Hepatocyte (in vitro differentiated cells): ENCODE data around the gene POU5F1.

ENCODE experiments used
- CTCF ChIP-seq: fragments of 200-600 bp; sonication (generic); IDR thresholded peaks from 2 replicates; pipeline ENCODE4 v1.5.1; 2016; ENCODE audit warnings: antibody characterized with exemption, mild to moderate bottlenecking; ENCODE audit not compliant: poor library complexity
- EZH2phosphoT487 ChIP-seq: fragments of 200-600 bp; sonication (generic); IDR thresholded peaks from one replicate; pipeline ENCODE4 v1.6.1; 2018; ENCODE audit warnings: antibody characterized with exemption, mild to moderate bottlenecking, low read depth, moderate library complexity; ENCODE audit not compliant: unreplicated experiment, severe bottlenecking

GRCh38 chr6:31131595-31131994 lies 38.9 kb downstream of the POU5F1 start:
- no peak for TF ChIP-seq CTCF
- no peak for TF ChIP-seq EZH2phosphoT487
